Keratinocyte (primary cell): Measurements from ENCODE around the gene LCN10. TPM values are rescaled to one million over a fixed set of nuclear protein-coding genes. Genes with fewer than 3 reads are reported as not detected.

Experiments
- DNase-seq: peaks from one replicate; pipeline ENCODE4 v3.0.0-alpha.2; 2011; ENCODE audit warnings: low read depth, missing footprints, low spot score
- FAIRE-seq: peaks from 2 replicates; lab custom pipeline; 2011; peaks lifted over from hg19 to GRCh38; lab: Jason Lieb, UNC
- H2AFZ ChIP-seq: 2 replicates; pipeline ENCODE4 v1.6.0; 2012; ENCODE audit warnings: low read length, control low read depth, inconsistent platforms; ENCODE audit not compliant: control insufficient read depth
- H3K27ac ChIP-seq: 2 replicates; pipeline ENCODE4 v1.5.1; 2011; ENCODE audit warnings: low read length; ENCODE audit not compliant: control insufficient read depth, insufficient read depth
- H3K27me3 ChIP-seq: 3 replicates; pipeline ENCODE4 v1.6.0; 2011; ENCODE audit warnings: low read length; ENCODE audit not compliant: control insufficient read depth, insufficient read depth; ENCODE audit errors: extremely low read depth
- H3K36me3 ChIP-seq, 2 experiments: 2 replicates in 1 of 2; 3 replicates in 1 of 2; pipeline ENCODE4 v1.5.1; 2011; ENCODE audit warnings: low read length in 2 of 2, mild to moderate bottlenecking in 1 of 2; ENCODE audit not compliant: control insufficient read depth in 2 of 2, insufficient read depth in 2 of 2; ENCODE audit errors: extremely low read depth in 1 of 2
- H3K4me1 ChIP-seq: 3 replicates; pipeline ENCODE4 v1.5.1; 2011; ENCODE audit warnings: low read length; ENCODE audit not compliant: control insufficient read depth, insufficient read depth; ENCODE audit errors: extremely low read depth
- H3K4me2 ChIP-seq: 3 replicates; pipeline ENCODE4 v1.6.0; 2011; ENCODE audit warnings: low read depth, low read length; ENCODE audit not compliant: control insufficient read depth, insufficient read depth; ENCODE audit errors: extremely low read depth
- H3K4me3 ChIP-seq, 3 experiments: fragments of 200-600 bp in 1 of 3; sonication (generic) in 1 of 3; 2 replicates in 2 of 3; 3 replicates in 1 of 3; pipeline ENCODE4 v1.5.1; 2011 to 2016; ENCODE audit warnings: low read length in 3 of 3, mild to moderate bottlenecking in 3 of 3, control low read depth in 2 of 3, inconsistent platforms in 1 of 3, low read depth in 1 of 3, mixed read lengths in 1 of 3, mixed run types in 1 of 3, moderate library complexity in 1 of 3; ENCODE audit not compliant: control insufficient read depth in 2 of 3, insufficient read depth in 2 of 3; ENCODE audit errors: extremely low read depth in 1 of 3
- H3K79me2 ChIP-seq: 2 replicates; pipeline ENCODE4 v1.6.0; 2012; ENCODE audit warnings: low read length; ENCODE audit not compliant: control insufficient read depth, insufficient read depth
- H3K9ac ChIP-seq: 3 replicates; pipeline ENCODE4 v1.6.0; 2011; ENCODE audit warnings: low read length; ENCODE audit not compliant: control insufficient read depth, insufficient read depth; ENCODE audit errors: extremely low read depth
- H3K9me1 ChIP-seq: 3 replicates; pipeline ENCODE4 v1.6.0; 2011; ENCODE audit warnings: low read length; ENCODE audit not compliant: control insufficient read depth, insufficient read depth; ENCODE audit errors: extremely low read depth
- H3K9me3 ChIP-seq: 2 replicates; pipeline ENCODE4 v1.5.1; 2012; ENCODE audit warnings: low read depth, low read length; ENCODE audit not compliant: control insufficient read depth
- H4K20me1 ChIP-seq: 3 replicates; pipeline ENCODE4 v1.6.0; 2011; ENCODE audit warnings: low read length; ENCODE audit not compliant: control insufficient read depth, insufficient read depth; ENCODE audit errors: extremely low read depth
- CTCF ChIP-seq, 3 experiments: IDR thresholded peaks in 1 of 3; conservative IDR thresholded peaks in 1 of 3; optimal IDR thresholded peaks in 1 of 3; 2 replicates in 2 of 3; 3 replicates in 1 of 3; pipeline versions ENCODE3 to v1.5.1; 2011; ENCODE audit warnings: low read length in 3 of 3, mild to moderate bottlenecking in 3 of 3, moderate library complexity in 2 of 3, control low read depth in 1 of 3, inconsistent platforms in 1 of 3; ENCODE audit not compliant: insufficient read depth in 2 of 3; ENCODE audit errors: extremely low read depth in 1 of 3
- EZH2 ChIP-seq: IDR thresholded peaks from one replicate; pipeline ENCODE4 v1.6.1; 2012; ENCODE audit warnings: inconsistent platforms, mild to moderate bottlenecking, low read length, moderate library complexity
- dilution Hi-C: fragments of 300-500 bp; cut with MboI; formaldehyde crosslinking; loops from one replicate; pipeline ENCODE4 v1.7.0; 2020; ENCODE audit warnings: low sequenced_read_pairs; ENCODE audit not compliant: extremely low pct_ligation_motif_present
- polyA plus RNA-seq, 5 experiments: library from polyadenylated mRNA; depleted of rRNA in 3 of 5; stranded (reverse) in 3 of 5; stranded (forward) in 1 of 5; unstranded in 1 of 5; fragments of >200 nt; gene quantifications; 1 replicate in 1 of 5; 2 replicates in 3 of 5; 3 replicates in 1 of 5; pipeline versions ENCODE4 v1.2.1 to v1.2.3, GENCODE V29; 2011 to 2012; ENCODE audit warnings: missing spikeins in 2 of 5, low read depth in 1 of 5, low replicate concordance in 1 of 5

Gene LCN10
- polyA plus RNA-seq, 1 donor (not counting 4 experiments of a cell fraction or from before 2014, with no cell fraction given), result not detected

GRCh38 chr9:136733611-136734010 is 9.1 kb downstream of the LCN10 start:
- dilution Hi-C loops, result no loop called here
- peaks cover 8% of the 10 kb centered on the region for H3K4me1 ChIP-seq
- H3K9ac ChIP-seq, result no peak overlapping the region
- DNase-seq, result no peak
- no peak for TF ChIP-seq CTCF (optimal IDR thresholded peaks at IDR 0.05 in 1 of 3, IDR thresholded peaks at IDR 0.05 in 1 of 3, conservative IDR thresholded peaks at IDR 0.05 in 1 of 3; ENCODE audit: extremely low read depth in 1 of 3, insufficient read depth in 2 of 3, low read length in 3 of 3)
- no peak for TF ChIP-seq EZH2
- H3K4me2 ChIP-seq, result no peak overlapping the region
- peaks cover 13% of the 10 kb centered on the region for H3K79me2 ChIP-seq
- no peak overlapping the region for H2AFZ ChIP-seq
- no peaks in the 10 kb centered on the region for H3K27me3 ChIP-seq
- H4K20me1 ChIP-seq, result no peaks in the 10 kb centered on the region
- no peak overlapping the region for H3K27ac ChIP-seq
- FAIRE-seq, result no peak
- no peaks in the 10 kb centered on the region for H3K9me3 ChIP-seq
- no peaks in the 10 kb centered on the region for H3K9me1 ChIP-seq
- no peak overlapping the region for H3K4me3 ChIP-seq
- H3K36me3 ChIP-seq, result no peaks in the 10 kb centered on the region

GRCh38 chr9:136732444-136733178 is 10.1 kb downstream of the LCN10 start:
- no peak for FAIRE-seq
- no peak overlapping the region for H3K27ac ChIP-seq
- no peak overlapping the region for H3K9ac ChIP-seq
- H3K27me3 ChIP-seq, result no peaks in the 10 kb centered on the region
- dilution Hi-C loops, result no loop called here
- H4K20me1 ChIP-seq, result no peaks in the 10 kb centered on the region
- no peak overlapping the region for H3K4me3 ChIP-seq
- no peaks in the 10 kb centered on the region for H3K9me3 ChIP-seq
- TF ChIP-seq CTCF (optimal IDR thresholded peaks at IDR 0.05 in 1 of 3, IDR thresholded peaks at IDR 0.05 in 1 of 3, conservative IDR thresholded peaks at IDR 0.05 in 1 of 3; ENCODE audit: extremely low read depth in 1 of 3, insufficient read depth in 2 of 3, low read length in 3 of 3) (no peak), EZH2 (no peak)
- H3K4me2 ChIP-seq, result no peak overlapping the region
- DNase-seq, result no peak
- H3K36me3 ChIP-seq, result no peaks in the 10 kb centered on the region
- peaks cover 16% of the 10 kb centered on the region for H3K79me2 ChIP-seq
- H3K4me1 ChIP-seq, result peaks cover 8% of the 10 kb centered on the region
- no peaks in the 10 kb centered on the region for H3K9me1 ChIP-seq
- no peak overlapping the region for H2AFZ ChIP-seq
